Superior temporal gyrus (tissue), 1 donor: ENCODE data around the gene EPGN.

Experiments
- DNase-seq: peaks from one replicate; pipeline ENCODE4 v3.0.0-alpha.2; 2016; ENCODE audit errors: extremely low spot score

The EPGN gene

DNA sequence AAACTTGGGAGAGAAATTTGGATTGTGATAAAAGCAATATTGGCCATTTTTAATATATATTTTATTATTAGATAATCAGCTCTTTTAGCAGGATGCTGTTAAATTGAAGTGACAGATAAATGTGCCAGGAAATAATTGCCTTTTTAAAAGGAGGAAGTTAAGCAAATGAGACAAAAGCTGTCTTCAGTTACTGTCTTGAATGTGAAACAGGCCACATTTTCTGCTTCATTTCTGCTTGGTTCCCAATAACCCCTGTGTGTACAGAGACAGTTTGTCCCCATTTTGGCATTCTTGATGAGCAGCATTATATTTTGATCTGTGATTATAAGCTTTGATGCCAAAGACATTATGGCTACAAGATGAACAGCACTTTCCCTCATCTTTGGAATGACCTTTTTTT, 953 bp downstream of the EPGN start:
- DNase-seq, result no peak

DNA sequence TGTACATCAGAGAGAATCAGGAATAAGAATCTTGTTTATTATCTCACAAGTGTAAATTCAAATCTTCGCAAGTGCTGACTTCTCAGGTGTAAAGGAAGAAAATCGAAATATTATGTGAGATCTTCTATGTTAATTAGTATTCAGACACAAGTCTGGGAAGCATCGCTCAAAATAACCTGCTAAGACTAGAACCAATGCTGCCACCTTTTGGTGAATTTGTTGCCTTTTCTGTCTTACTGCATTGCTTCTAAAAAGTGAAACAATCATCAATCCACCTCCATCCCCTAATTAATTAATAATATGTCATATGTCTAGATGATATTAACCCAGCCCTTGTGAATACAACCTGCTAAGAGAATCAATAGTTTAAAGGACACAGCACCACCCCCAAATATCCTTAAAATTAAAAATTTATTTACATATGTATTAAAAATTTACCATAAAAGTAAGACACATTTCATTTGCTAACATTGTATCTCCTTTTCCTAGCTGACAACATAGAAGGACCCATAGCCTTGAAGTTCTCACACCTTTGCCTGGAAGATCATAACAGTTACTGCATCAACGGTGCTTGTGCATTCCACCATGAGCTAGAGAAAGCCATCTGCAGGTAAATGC, 3.5 kb downstream of the EPGN start:
- peak; percentile 89 for DNase-seq

DNA sequence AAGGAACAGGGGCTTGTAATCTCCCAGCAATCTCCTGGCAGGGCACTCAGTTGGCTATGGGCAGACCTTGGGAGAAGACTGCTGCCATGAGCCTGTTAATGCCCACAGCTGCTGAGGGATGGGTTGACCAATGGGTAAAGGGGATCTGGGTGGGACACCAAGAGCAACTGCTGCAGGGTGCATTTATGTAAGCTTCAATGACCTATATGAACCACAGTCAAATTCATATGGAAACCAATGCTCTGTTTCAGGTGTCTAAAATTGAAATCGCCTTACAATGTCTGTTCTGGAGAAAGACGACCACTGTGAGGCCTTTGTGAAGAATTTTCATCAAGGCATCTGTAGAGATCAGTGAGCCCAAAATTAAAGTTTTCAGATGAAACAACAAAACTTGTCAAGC, 6.1 kb downstream of the EPGN start:
- no peak for DNase-seq

DNA sequence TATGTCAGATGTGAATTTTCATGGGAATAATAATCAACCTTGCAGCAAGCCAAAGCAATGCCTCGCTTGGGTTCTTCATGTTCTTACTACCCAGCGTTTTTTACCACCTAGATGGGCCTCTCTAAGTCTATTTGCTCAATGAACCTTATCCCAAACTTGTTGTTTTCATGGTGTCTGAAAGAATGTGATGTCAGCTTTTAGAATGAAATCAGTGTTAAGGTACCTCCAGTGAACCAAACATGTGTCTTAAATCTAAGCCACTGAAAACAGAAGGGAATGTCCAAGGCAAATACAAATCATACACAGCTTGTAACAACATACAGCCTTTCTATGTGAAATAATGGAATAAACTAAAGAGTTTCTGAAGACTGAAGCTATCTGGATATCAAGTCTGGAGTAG, 6.7 kb downstream of the EPGN start:
- no peak for DNase-seq

DNA sequence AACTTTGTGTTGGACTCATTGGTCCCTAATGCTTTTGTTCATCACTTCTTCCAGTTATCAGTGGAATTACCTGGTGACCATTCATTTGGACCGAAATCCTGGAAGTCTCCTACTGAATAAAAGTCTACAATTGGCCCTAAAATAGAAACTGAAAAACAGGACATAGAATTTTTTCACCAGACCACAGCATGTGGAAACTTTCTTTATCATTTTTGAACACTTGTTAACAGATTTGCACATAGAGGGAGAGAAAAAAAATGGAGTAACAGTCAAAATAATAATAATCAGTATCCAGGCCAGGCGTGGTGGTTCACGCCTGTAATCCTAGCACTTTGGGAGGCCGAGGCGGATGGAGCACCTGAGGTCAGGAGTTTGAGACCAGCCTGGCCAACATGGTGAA, 7.1 kb downstream of the EPGN start:
- no peak for DNase-seq

DNA sequence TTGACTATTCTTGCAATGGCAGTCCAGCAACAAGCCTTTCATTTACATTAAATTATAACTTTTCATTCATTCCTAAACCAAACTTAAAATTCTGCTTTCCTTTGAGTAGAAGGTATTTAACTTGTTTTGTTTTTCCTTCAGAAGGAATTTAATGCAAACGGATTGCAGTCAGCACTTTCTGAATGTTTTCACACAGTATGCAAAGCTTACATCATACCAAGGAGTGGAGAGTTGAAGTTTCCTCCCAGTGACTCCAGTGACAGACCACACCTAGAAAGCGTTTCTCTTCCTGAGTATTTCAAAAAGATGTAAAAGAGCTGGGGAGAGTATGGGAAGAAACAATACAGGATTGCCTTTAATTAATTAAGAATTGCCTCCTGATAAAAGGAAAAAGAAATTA, 8.1 kb downstream of the EPGN start:
- DNase-seq, result no peak

DNA sequence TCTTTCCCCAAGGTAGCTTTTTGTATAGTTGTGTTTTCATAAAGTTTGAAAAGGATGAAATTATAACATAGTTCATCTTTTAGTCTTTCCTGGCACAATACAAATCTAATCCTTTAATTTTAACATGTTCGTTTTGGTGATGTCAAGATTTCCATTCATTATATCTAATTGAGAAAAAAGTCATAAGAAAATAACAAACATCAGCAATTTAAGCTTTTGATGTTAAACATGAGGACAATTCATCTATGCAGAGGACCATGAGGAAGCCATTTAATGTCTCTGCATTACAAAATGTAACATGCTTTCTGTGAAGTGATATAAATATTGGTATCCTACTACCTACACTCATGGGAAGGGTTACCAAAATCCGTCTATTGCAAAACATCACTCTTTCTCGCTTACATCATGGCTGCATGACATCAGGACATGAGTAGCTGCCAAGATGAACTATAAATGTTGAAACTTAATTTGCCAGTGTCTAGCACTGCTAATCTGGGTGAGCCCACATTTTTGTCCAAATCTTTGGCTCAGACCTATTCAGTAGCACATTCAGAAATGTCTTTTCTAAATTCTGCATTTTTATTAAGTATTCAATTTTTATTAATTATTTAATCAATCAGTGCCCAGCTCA, 9.5 kb downstream of the EPGN start:
- DNase-seq, result no peak

DNA sequence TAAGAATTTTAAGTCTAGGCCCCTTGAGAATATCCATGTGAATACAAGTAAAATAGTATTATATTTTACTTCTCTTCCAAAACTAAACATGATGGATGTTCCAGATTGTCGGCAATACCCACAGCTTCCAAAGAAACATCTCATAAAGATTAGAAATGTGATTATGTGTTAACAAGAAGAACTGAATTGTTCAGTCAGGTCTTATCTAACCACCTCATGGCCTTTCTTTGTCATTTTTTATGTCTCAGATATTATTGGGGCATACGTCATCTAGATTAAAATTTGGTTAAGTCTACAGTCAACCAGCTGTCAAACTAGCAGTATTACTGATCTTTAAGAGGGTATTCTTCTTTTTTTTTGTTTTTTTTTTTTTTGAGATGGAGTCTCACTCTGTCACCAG, 10.0 kb downstream of the EPGN start:
- no peak for DNase-seq

DNA sequence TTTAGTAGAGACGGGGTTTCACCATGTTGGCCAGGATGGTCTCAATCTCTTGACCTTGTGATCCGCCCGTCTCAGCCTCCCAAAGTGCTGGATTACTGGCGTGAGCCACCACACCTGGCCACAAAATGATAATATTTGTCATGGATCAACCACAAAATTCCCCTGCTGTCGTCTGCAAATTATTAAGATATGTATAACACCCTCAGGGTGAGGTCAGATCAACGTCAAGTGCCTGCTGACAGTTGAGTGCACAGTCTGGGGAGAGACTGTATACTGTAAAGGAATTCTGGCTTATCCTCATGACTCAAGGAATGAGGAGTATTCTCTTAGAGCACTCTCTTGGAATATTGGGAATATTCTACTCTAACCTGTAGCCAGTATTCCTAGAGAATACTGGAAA, 11.2 kb downstream of the EPGN start:
- DNase-seq, result no peak

DNA sequence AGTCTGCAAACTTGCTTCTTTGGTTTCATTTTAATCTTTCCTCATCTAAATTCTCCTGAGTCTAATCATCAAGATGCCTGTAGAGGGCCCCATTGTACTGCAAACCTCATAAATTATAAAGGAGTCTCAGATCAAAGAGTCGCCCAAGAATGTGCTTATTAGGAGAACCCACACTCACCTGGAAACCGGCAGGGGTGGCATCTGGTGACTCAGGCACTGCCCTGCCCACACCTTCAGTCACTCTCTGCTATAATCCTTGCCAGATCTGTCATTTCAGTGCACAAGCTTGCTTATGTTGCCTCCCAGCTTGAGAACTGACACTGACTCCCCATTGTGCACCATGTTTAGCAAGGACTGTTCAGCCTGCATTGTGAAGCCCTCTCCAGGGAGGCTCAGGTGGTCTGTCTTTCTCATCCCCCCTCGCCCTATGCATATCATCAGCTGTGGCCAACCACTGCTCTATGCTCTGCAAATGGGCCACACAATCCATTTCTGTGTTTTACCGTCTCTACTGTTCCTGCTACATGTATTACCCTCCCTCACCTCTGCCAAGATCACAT, 12.4 kb downstream of the EPGN start:
- peak; percentile 72 for DNase-seq

DNA sequence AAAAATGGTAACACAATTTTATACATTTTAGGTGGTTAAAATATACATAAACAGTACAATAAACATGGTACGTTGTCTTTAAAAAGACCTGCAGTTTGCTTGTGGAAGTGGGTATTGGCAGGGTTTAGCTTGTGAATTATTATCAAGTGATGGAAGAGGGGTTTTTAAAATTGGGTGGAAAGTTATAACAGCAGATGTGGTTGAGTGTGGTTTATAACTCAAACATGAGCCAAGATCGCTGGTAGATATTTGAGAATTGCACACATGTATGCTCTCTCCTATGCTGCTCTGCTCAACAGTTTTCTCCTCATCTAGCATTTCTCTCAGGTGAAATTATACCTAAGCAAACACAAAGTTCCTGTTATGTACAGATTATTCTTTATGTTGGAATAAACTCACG, 14.0 kb downstream of the EPGN start:
- no peak for DNase-seq

DNA sequence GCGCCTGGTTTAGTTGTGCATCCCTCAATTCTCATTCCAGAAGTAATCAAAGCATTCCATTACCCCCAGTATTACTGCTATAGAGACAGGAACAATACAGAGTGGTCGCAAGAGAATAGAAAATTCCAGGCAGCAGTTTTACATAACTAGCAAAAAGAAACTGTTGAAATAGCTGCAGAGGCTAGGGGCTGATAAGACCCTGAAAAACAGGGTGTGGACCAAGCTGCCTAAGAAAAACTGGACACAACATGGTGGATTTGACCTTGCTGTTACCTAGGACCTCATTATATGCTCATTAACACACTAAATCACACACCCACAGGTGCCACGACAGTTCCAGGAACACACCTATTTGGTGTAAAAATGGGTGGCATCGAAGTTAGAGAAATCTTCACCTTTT, 15.4 kb downstream of the EPGN start:
- DNase-seq, result no peak

DNA sequence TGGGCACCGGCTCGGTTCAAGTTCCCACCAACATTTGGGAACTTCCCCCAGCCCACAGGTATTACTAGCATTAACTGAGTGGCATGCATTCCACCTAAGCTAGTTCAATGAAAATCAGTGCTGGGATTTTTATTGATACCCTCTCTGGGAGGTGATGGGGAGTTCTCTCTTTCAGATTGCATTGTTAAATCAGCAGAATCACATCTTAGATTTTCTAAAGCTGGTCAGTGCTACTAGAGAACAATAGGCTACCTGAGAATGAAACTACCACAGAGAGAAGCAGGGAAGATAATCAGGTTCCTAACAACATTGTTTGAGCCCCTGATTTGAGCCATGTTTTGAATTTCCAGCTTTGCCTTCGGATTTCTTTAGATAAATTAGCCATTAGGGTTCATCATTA, 16.0 kb downstream of the EPGN start:
- no peak for DNase-seq

DNA sequence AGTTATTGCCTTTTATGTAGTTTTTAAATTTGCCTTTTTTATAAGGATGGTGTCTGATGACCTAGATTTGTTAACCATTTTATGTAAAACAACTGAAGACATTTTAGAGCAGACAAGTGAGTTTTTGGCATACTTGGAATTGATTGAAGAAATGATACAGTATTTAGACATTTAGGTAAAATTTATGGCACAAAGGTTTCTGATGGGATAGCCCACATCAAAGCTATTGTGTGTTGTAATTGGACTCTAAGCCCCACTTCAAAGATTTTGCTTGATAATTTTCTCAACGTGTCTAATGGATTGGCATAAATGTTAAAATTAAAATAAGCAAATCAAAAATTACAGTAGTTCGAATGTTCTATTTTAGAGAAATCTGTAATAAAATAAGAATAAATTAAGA, 17.6 kb downstream of the EPGN start:
- DNase-seq, result no peak

DNA sequence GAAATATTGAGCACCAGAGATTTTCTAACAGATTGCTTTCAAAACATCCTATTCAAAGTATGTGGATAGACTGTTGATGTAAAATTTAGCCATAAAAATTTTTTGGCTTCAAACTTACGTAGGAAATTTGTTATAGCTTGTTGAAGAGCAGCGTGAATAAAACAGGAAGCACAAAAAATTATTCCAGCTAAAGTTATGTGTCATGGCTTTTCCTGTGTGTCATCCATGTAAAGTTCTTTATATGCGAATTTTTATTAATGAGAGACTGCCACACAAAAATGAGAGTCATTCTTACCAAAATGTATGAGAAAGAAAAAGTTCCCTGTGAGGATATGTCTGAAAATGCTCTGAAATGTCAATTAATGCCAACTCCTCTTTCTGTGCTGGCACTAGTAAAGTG, 19.5 kb downstream of the EPGN start:
- no peak for DNase-seq

DNA sequence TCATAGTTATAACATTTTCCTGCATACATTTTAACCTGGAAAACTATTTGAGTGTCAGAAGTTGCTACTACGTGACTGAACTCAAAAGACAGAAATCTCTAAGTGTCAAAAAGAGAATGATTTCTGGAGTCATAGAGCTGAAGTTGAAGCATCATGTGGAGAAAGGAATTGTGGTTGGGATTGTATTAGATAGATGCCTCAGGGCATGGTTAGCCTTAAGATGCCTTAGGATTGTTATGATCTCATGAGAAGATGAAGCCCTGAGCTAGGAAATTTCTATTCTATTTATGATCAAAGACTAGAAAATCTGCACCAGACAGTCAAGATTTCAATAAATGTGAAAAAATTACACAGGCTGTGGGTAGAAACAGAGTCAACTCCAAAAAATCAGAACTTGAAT, 20.2 kb downstream of the EPGN start:
- DNase-seq, result no peak

DNA sequence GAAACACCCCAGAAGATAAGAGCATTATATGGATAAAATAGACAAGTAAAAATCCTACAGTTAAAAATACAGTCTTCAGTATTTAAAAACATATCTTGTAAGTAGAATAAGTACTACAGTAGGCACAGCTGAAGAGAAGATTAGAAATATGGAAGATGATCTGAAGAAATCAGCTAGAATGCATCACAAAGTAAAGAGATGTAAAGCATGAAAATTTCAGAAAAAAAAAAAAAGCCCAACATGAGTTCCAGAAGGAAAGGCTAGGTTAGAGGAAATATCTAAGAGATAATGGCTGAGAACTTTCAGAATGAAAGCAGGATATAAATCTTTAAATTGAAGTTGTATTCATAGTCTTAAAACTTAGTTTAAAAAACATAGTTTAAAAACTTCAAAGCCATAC, 21.0 kb downstream of the EPGN start:
- no peak for DNase-seq

DNA sequence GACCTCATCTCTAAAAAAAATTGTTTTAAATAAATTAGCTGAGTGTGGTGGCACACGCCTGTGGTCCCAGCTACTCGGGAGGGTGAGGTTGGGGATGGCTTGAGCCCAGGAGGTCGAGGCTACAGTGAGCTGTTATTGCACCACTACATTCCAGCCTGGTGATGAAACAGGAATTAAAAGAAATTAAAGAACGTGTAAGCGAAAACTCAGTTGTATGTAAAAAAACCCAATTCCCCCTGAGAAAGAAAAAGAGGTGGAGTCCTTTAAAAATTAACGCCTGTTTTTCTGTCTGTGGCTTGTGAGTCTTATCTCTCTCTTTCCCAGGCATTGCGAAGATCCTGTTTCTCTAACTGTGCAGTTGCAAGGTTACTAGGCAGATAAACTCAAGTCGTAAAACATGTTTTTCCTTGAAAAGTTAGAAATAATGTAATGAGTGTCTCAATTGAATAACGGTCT, 22.1 kb downstream of the EPGN start:
- DNase-seq, result no peak

DNA sequence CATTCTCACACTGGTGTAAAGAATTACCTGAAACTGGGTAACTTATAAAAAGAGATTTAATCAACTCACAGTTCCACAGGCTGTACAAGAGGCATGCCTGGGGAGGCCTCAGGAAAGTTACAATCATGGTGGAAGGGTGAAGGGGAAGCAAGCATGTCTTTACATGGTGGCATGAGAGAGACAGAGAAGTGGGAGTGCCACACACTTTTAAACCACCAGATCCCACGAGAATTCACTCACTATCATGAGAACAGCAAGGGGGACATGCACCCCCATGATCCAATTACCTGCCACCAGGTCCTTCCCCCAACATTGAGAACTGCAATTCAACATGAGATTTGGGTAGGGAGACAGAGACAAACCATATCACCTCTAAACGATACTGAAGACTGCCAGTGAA, 23.0 kb downstream of the EPGN start:
- no peak for DNase-seq

DNA sequence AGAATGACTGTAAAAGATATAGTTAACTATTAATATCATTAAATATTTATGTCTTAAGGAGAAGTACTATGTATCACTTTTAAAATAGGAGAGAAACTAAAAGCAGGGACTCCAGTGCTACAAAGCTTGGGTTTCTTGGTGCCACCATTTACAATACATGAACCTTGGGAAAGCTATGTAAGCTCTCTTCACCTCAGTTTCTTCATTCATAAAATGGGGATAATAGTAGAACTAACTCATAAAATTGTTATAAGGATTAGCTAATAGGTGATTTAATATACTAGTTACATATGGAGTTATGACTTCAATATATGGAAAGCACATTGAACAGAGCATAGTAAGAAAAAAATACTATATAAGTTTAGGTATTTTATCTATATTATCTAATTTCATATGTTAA, 23.7 kb downstream of the EPGN start:
- DNase-seq, result no peak

DNA sequence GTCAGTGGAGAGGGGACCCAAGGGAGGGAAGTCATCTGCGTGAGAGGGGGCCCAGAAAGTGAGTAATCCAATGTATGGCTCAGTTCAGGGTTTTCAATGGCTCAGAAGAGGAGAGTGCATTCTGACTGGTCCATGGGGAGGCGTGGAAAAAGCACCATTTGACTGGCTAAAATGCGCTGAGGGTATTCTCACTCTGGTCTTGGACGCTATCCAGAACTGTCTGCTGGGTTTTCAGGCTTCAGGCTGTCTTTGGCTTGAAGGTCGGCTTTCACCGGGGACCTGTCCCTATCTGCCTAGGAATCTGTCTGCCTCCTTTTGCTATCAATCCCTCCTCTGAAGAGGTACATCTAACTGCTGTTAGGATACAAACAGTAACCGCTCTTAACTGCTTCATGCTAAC, 26.4 kb downstream of the EPGN start:
- no peak for DNase-seq

DNA sequence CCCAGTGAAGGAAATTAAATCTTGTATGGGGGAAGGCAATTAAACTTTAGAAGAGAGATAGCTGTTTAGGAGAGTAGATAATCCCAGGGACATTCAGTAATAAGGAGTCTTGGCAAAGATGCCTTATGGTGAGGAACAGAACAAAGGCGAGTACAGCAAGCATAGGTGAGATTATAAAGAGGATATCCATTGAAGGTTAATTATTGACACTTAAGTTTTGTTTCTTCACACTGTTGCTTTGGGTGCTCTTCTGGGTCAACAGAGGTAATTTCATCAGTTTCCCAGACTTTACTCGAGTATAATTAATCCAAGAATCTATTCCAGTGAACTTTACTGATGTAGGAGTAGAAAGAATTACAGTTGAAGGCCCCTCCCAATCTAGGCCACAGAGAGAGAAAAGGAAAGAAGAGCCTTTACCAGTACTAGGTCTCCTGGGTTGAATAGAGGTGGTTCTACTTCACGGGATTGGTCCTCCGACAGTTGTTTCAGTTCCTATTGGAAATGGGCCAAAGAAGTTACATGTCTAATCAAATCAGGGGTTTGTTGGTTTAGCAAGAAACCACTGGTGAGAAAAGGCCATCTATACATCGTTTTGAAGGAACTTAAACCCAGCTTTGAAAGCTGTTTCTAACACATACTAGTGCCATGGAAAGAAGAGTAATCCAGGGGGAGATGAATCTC, 27.2 kb downstream of the EPGN start:
- DNase-seq, result no peak

DNA sequence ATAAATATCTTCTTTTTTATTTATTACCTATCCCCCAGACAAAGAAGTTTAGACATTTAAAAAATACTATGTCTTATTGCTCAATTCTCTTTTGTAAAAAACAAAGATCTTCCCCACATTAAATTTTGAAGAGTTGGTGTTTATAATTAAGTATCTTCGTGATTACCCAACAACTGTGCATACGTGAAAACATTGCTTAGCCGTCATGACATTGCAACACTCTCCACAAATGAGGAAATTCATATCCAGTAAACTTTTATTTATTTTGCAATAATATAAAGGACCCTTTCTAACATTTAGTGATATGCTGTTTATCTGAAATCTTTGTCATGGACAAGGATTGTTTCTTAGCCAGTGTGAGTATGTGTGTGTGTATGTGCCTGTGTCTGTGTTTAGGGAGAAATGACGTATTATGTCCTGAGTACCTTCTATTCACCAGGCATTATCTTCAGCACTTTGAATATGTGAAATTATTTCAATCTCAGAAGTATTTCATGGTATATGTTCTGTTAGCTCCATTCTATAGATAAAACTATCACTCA, 30.6 kb downstream of the EPGN start:
- no peak for DNase-seq
